Measurements from ENCODE around the gene TIRAP.

GRCh38 chr11:126262216-126262615, 20.7 kb upstream of the TIRAP start:
- TF ChIP-seq, protein P1, sequence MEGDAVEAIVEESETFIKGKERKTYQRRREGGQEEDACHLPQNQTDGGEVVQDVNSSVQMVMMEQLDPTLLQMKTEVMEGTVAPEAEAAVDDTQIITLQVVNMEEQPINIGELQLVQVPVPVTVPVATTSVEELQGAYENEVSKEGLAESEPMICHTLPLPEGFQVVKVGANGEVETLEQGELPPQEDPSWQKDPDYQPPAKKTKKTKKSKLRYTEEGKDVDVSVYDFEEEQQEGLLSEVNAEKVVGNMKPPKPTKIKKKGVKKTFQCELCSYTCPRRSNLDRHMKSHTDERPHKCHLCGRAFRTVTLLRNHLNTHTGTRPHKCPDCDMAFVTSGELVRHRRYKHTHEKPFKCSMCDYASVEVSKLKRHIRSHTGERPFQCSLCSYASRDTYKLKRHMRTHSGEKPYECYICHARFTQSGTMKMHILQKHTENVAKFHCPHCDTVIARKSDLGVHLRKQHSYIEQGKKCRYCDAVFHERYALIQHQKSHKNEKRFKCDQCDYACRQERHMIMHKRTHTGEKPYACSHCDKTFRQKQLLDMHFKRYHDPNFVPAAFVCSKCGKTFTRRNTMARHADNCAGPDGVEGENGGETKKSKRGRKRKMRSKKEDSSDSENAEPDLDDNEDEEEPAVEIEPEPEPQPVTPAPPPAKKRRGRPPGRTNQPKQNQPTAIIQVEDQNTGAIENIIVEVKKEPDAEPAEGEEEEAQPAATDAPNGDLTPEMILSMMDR (IDR thresholded peaks at IDR 0.05 in 4 of 5, conservative IDR thresholded peaks at IDR 0.05 in 1 of 5), result no peak
- TF ChIP-seq POLR2A (IDR thresholded peaks at IDR 0.05), result no peak

All from gastrocnemius medialis (tissue), 4 donors.